ENCODE results near the gene GTF2B. TPM values are rescaled to one million over a fixed set of nuclear protein-coding genes. Genes with fewer than 3 reads are reported as not detected.
A peak's percentile ranks its signal among the peaks of the same experiment; 100 is the strongest.
"Not testable (repeated sequence)": the region's sequence is repeated elsewhere in the genome, so short reads cannot be mapped to it uniquely, and the experiment has no call there.

Gene GTF2B
- total RNA-seq, 1 experiment from 2014 or later: 21.9 TPM

DNA sequence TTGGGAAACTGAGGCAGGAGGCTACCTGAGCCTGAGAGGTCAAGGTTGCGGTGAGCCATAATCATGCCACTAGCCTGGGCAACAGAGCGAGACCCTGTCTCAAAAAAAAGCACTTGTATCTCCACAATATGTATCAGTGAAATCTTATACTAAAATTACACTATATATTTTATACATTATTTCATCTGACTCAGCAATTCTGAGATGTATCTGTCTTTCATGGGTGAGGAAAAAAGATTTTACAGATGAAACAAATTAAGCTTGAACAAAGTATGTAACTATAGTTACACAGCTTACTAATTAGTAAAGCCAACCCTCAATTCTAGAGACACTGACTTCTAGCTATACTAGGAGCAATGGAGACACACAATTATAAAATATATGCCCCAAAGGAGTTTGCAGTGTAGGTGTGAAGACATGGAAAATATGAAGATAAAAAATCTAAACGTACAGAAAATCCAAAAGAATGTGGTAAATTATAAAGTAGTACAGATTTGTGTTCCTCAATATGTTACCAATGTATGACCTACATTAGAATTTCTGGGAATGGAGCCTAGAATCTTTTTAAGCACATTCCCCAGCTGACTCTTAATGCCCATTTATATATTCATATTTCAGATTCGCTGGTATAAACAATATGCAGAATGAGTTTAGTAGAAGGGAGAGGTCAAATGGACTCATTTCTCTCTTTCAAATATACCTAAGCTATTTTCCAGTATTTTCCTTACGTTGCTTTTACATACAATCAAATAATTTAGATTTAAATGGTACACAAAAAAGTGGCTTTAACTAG lies 14.6 kb downstream of the GTF2B start:
- Histone ChIP-seq H3K4me1 (replicated peaks; ENCODE audit: insufficient read depth) (peaks cover 5% of the 10 kb centered on the region; the same call in 1 of the 2 replicates), H3K79me2 (ENCODE audit: low read depth) (peaks cover 43% of the 10 kb centered on the region)
- BruUV-seq (replicated peaks): no TSS peak

DNA sequence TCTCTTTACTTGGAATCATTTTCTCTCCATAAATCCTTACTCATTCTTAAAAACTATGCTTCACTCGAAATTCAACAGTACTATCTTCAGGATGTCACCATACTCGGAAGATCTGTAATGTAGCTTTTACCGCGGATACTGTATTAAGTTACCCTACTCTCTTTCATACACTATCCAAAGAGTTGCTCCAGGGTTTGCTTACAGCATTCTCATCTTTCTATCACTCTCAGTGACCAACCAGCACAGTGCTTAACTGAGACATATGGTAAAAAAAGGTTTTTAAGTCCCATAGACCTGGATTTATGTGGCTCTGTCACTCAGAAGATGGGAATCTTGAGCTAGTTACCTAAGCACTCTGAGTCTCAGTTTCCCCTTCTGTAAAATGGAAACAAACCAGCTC lies 15.8 kb downstream of the GTF2B start:
- DNase-seq: peak in 1 of 2 experiments; percentile 10
- no peak overlapping the region for H3K4me2 ChIP-seq
- peaks cover 15% of the 10 kb centered on the region for H4K20me1 ChIP-seq (ENCODE audit: insufficient read depth)
- 0 out of 2 replicates have a peak, but pooled peaks cover 8% of the 10 kb centered on the region for H3K36me3 ChIP-seq (ENCODE audit: low read depth)
- intact Hi-C loops (cut with micrococcal nuclease; ENCODE audit: unreplicated experiment): loop anchor here (5.0 to 10.0 kb wide), 2 partner anchors 218 to 691 kb away; no protein-coding TSS in a partner anchor
- no peaks in the 10 kb centered on the region for H3K9me3 ChIP-seq (ENCODE audit: insufficient read depth, low read depth)
- H3K4me1 ChIP-seq (replicated peaks; ENCODE audit: insufficient read depth): peaks cover 5% of the 10 kb centered on the region; the same call in 1 of the 2 replicates
- POLR2A ChIA-PET (ENCODE audit: unreplicated experiment): no interaction called here
- peaks cover 39% of the 10 kb centered on the region for H3K79me2 ChIP-seq (ENCODE audit: low read depth)
- H3K27me3 ChIP-seq (ENCODE audit: insufficient read depth, low read depth): no peaks in the 10 kb centered on the region
- H3F3A ChIP-seq (ENCODE audit: insufficient read depth, low read depth): peaks cover 5% of the 10 kb centered on the region
- H3K4me3 ChIP-seq: no peak overlapping the region
- BruUV-seq (replicated peaks): no TSS peak
- no peaks in the 10 kb centered on the region for H3K9me2 ChIP-seq (ENCODE audit: insufficient read depth)
- TF ChIP-seq, protein P1, sequence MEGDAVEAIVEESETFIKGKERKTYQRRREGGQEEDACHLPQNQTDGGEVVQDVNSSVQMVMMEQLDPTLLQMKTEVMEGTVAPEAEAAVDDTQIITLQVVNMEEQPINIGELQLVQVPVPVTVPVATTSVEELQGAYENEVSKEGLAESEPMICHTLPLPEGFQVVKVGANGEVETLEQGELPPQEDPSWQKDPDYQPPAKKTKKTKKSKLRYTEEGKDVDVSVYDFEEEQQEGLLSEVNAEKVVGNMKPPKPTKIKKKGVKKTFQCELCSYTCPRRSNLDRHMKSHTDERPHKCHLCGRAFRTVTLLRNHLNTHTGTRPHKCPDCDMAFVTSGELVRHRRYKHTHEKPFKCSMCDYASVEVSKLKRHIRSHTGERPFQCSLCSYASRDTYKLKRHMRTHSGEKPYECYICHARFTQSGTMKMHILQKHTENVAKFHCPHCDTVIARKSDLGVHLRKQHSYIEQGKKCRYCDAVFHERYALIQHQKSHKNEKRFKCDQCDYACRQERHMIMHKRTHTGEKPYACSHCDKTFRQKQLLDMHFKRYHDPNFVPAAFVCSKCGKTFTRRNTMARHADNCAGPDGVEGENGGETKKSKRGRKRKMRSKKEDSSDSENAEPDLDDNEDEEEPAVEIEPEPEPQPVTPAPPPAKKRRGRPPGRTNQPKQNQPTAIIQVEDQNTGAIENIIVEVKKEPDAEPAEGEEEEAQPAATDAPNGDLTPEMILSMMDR (conservative IDR thresholded peaks at IDR 0.05): no peak
- TF ChIP-seq EZH2 (IDR thresholded peaks at IDR 0.05; ENCODE audit: low read depth): no peak
- no peak overlapping the region for H3K27ac ChIP-seq
- CTCF ChIA-PET: no interaction called here
- H2AFZ ChIP-seq: no peak overlapping the region

More for the DNA sequence above, 14.6 kb downstream of the GTF2B start:
- H3K36me3 ChIP-seq (ENCODE audit: low read depth): peaks cover 16% of the 10 kb centered on the region; the same call in 1 of the 2 replicates
- no peaks in the 10 kb centered on the region for H3K9me2 ChIP-seq (ENCODE audit: insufficient read depth)
- TF ChIP-seq, protein P1 (conservative IDR thresholded peaks at IDR 0.05): no peak
- TF ChIP-seq EZH2 (IDR thresholded peaks at IDR 0.05; ENCODE audit: low read depth): no peak
- intact Hi-C loops (cut with micrococcal nuclease; ENCODE audit: unreplicated experiment): loop anchor here (1.0 to 10.0 kb wide), 3 partner anchors 219 to 692 kb away; no protein-coding TSS in a partner anchor
- ChIA-PET POLR2A (ENCODE audit: unreplicated experiment) (no interaction called here), CTCF (interaction anchor here (0.6 to 0.9 kb wide), 3 partner anchors 221 to 1263 kb away, joined by 3 to 4 read pairs (median 3); no protein-coding TSS in a partner anchor)
- DNase-seq: peak in 1 of 2 experiments; percentile 25
- peaks cover 5% of the 10 kb centered on the region; the same call in 1 of the 2 replicates for H3F3A ChIP-seq (ENCODE audit: insufficient read depth, low read depth)
- H3K4me2 ChIP-seq: no peak overlapping the region
- no peaks in the 10 kb centered on the region for H3K9me3 ChIP-seq (ENCODE audit: insufficient read depth, low read depth)
- no peak overlapping the region for H2AFZ ChIP-seq
- H3K27ac ChIP-seq: no peak overlapping the region
- peaks cover 17% of the 10 kb centered on the region for H4K20me1 ChIP-seq (ENCODE audit: insufficient read depth)
- H3K4me3 ChIP-seq: no peak overlapping the region
- H3K27me3 ChIP-seq (ENCODE audit: insufficient read depth, low read depth): no peaks in the 10 kb centered on the region

DNA sequence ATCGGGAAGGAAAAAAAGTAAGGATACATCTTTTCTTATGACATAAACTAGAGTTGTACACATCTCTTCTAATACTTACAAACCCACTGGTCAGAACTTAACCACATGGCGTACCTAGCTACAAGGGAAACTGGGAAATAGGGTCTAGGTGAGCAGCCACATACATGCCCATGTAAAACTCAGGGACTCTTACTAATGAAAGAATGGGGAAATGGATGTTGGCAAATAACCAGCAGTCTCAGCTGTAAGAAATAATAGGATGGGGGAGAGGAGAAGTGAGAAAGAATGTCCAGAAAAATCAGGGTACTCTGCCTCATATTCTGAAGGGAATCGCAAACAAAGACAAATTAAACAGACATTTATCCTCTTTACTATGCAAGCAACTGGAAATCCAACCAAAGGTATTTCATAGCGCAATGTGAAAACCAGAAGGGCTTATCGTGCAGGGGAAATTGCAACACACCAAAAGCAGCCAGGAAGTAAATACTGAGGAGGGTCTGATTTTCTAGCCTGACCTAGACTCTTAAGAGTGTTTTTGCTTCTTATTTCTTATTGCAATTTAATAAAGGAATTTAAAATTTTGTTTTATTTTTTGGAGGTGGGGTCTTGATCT lies 17.5 kb downstream of the GTF2B start:
- Histone ChIP-seq H3K36me3 (ENCODE audit: low read depth) (0 out of 2 replicates have a peak, but pooled peaks cover 8% of the 10 kb centered on the region), H3F3A (ENCODE audit: insufficient read depth, low read depth) (no peaks in the 10 kb centered on the region; the same call in none of the 2 replicates), H4K20me1 (ENCODE audit: insufficient read depth) (peaks cover 15% of the 10 kb centered on the region), H3K9me3 (ENCODE audit: insufficient read depth, low read depth) (no peaks in the 10 kb centered on the region), H2AFZ (no peak overlapping the region), H3K4me2 (no peak overlapping the region), H3K4me1 (replicated peaks; ENCODE audit: insufficient read depth) (peaks cover 4% of the 10 kb centered on the region; the same call in 1 of the 2 replicates), H3K27ac (no peak overlapping the region), H3K27me3 (ENCODE audit: insufficient read depth, low read depth) (no peaks in the 10 kb centered on the region), H3K4me3 (no peak overlapping the region), H3K79me2 (ENCODE audit: low read depth) (peaks cover 39% of the 10 kb centered on the region), H3K9me2 (ENCODE audit: insufficient read depth) (no peaks in the 10 kb centered on the region)
- TF ChIP-seq, protein P1 (conservative IDR thresholded peaks at IDR 0.05): no peak
- no peak for TF ChIP-seq EZH2 (IDR thresholded peaks at IDR 0.05; ENCODE audit: low read depth)
- no TSS peak for BruUV-seq (replicated peaks)
- POLR2A ChIA-PET (ENCODE audit: unreplicated experiment): no interaction called here
- CTCF ChIA-PET: interaction anchor here (0.6 kb wide), 2 partner anchors 89 to 160 kb away, joined by 3 read pairs; no protein-coding TSS in a partner anchor
- no peak for DNase-seq
- intact Hi-C loops (cut with micrococcal nuclease; ENCODE audit: unreplicated experiment): loop anchor here (10.0 kb wide), 1 partner anchor 689 kb away; no protein-coding TSS in a partner anchor

DNA sequence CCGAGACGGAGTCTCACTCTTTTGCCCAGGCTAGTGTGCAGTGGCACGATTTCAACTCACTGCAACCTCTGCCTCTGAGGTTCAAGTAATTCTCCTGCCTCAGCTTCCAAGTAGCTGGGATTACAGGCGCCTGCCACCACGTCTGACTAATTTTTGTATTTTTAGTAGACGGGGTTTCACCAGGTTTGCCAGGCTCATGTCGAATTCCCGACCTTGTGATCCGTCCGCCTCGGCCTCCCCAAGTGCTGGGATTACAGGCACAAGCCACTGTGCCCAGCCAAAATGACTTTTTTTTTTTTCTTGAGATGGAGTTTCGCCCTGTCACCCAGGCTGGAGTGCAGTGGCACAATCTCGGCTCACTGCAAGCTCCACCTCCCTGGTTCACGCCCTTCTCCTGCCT lies 21.7 kb downstream of the GTF2B start:
- H3K9me3 ChIP-seq (ENCODE audit: insufficient read depth, low read depth); POLR2A ChIA-PET (ENCODE audit: unreplicated experiment); H3F3A ChIP-seq (ENCODE audit: insufficient read depth, low read depth); DNase-seq; H3K4me1 ChIP-seq (replicated peaks; ENCODE audit: insufficient read depth); H3K9me2 ChIP-seq (ENCODE audit: insufficient read depth); H3K36me3 ChIP-seq (ENCODE audit: low read depth); H2AFZ ChIP-seq; H3K27me3 ChIP-seq (ENCODE audit: insufficient read depth, low read depth); BruUV-seq (replicated peaks); H3K27ac ChIP-seq; CTCF ChIA-PET; H3K4me2 ChIP-seq; H3K4me3 ChIP-seq: not testable (repeated sequence)
- intact Hi-C loops (cut with micrococcal nuclease; ENCODE audit: unreplicated experiment): loop anchor here (10.0 kb wide), 1 partner anchor 685 kb away; no protein-coding TSS in a partner anchor
- peaks cover 15% of the 10 kb centered on the region for H4K20me1 ChIP-seq (ENCODE audit: insufficient read depth)
- H3K79me2 ChIP-seq (ENCODE audit: low read depth): peaks cover 48% of the 10 kb centered on the region

Data from PC-9 (cell line).